IMR-90 (cell line): ENCODE data around the gene TEX264. TPM values are rescaled to one million over a fixed set of nuclear protein-coding genes. Genes with fewer than 3 reads are reported as not detected.

Experiments
- ATAC-seq: fragments of 200-7000 bp; cut with Tn5 transposase; 2 replicates; pipeline ENCODE4 v1.9.1; 2020; ENCODE audit warnings: low read depth, mild to moderate bottlenecking, moderate library complexity
- BruUV-seq: library from RNA; stranded (reverse); fragments of 400-500 nt; replicated peaks from 2 replicates; lab custom pipeline; 2021; lab: Mats Ljungman, UMichigan
- CTCF ChIA-PET: fragments of 300-600 bp; formaldehyde crosslinking; extraction: SDS; loops from one replicate; lab custom pipeline; 2021; ENCODE audit warnings: antibody characterized with exemption; lab: Yijun Ruan, JAX
- POLR2A ChIA-PET: fragments of 300-600 bp; sonication (Branson Sonifier 250); formaldehyde crosslinking; loops from one replicate; lab custom pipeline; 2022; ENCODE audit warnings: antibody characterized with exemption; ENCODE audit not compliant: unreplicated experiment; lab: Charles Lee
- DNase-seq: peaks from one replicate; pipeline ENCODE4 v3.0.0; 2013
- H2AFZ ChIP-seq: replicated peaks from 2 replicates; pipeline ENCODE3; 2013; ENCODE audit warnings: low read length, mild to moderate bottlenecking; ENCODE audit not compliant: poor library complexity
- H2AK5ac ChIP-seq: 2 replicates; pipeline ENCODE4 v1.6.1; 2013; ENCODE audit warnings: low read depth, low read length, inconsistent platforms
- H2AK9ac ChIP-seq: replicated peaks from 2 replicates; pipeline ENCODE3; 2013; ENCODE audit warnings: mild to moderate bottlenecking, low read depth, low read length, moderate library complexity; ENCODE audit not compliant: poor library complexity
- H2BK120ac ChIP-seq: 2 replicates; pipeline ENCODE4 v1.6.1; 2013; ENCODE audit warnings: low read depth, low read length, inconsistent platforms
- H2BK15ac ChIP-seq: 3 replicates; pipeline ENCODE4 v1.6.1; 2013; ENCODE audit warnings: low read depth, low read length, inconsistent platforms
- H2BK20ac ChIP-seq: 2 replicates; pipeline ENCODE4 v1.6.1; 2013; ENCODE audit warnings: low read depth, mild to moderate bottlenecking, inconsistent platforms, low read length, moderate library complexity
- H2BK5ac ChIP-seq: 2 replicates; pipeline ENCODE4 v1.6.1; 2013; ENCODE audit warnings: mild to moderate bottlenecking, low read depth, low read length, inconsistent platforms; ENCODE audit not compliant: poor library complexity, severe bottlenecking
- H3K14ac ChIP-seq: replicated peaks from 2 replicates; pipeline ENCODE4 v1.6.1; 2013; ENCODE audit warnings: low read depth, low read length, inconsistent platforms
- H3K18ac ChIP-seq: 2 replicates; pipeline ENCODE4 v1.6.1; 2013; ENCODE audit warnings: low read depth, low read length, control low read depth
- H3K23ac ChIP-seq: 2 replicates; pipeline ENCODE4 v1.6.1; 2013; ENCODE audit warnings: low read depth, low read length, inconsistent platforms
- H3K27ac ChIP-seq: 2 replicates; pipeline ENCODE4 v1.5.1; 2013; ENCODE audit warnings: mild to moderate bottlenecking, control low read depth, low read length; ENCODE audit not compliant: insufficient read depth
- H3K27me3 ChIP-seq: 2 replicates; pipeline ENCODE4 v1.6.1; 2013; ENCODE audit warnings: low read length; ENCODE audit not compliant: control insufficient read depth, insufficient read depth
- H3K36me3 ChIP-seq: 2 replicates; pipeline ENCODE4 v1.6.1; 2013; ENCODE audit warnings: low read length, mixed read lengths; ENCODE audit not compliant: control insufficient read depth, insufficient read depth
- H3K4ac ChIP-seq: 2 replicates; pipeline ENCODE4 v1.6.1; 2013; ENCODE audit warnings: low read depth, low read length, inconsistent platforms
- H3K4me1 ChIP-seq: 2 replicates; pipeline ENCODE4 v1.6.1; 2013; ENCODE audit warnings: low read length, mixed read lengths; ENCODE audit not compliant: control insufficient read depth, insufficient read depth
- H3K4me2 ChIP-seq: 2 replicates; pipeline ENCODE4 v1.6.1; 2013; ENCODE audit warnings: low read depth, mild to moderate bottlenecking, control low read depth, low read length, moderate library complexity
- H3K4me3 ChIP-seq: 2 replicates; pipeline ENCODE4 v1.5.1; 2013; ENCODE audit warnings: low read depth, mild to moderate bottlenecking, control low read depth, low read length, moderate library complexity; ENCODE audit not compliant: insufficient read depth
- H3K56ac ChIP-seq: 2 replicates; pipeline ENCODE4 v1.6.1; 2013; ENCODE audit warnings: low read length, inconsistent platforms; ENCODE audit not compliant: insufficient read depth; ENCODE audit errors: extremely low read depth
- H3K79me1 ChIP-seq, 2 experiments: 2 replicates each; pipeline ENCODE4 v1.6.1; 2013; ENCODE audit warnings: low read length in 2 of 2, inconsistent platforms in 1 of 2, low read depth in 1 of 2
- H3K9ac ChIP-seq: 2 replicates; pipeline ENCODE4 v1.6.1; 2013; ENCODE audit warnings: low read depth, low read length, control low read depth
- H3K9me1 ChIP-seq: 2 replicates; pipeline ENCODE4 v1.6.1; 2013; ENCODE audit warnings: low read length, inconsistent platforms; ENCODE audit not compliant: insufficient read depth
- H3K9me3 ChIP-seq: 2 replicates; pipeline ENCODE4 v1.6.1; 2013; ENCODE audit warnings: low read length; ENCODE audit not compliant: control insufficient read depth, insufficient read depth
- H4K20me1 ChIP-seq: 2 replicates; pipeline ENCODE4 v1.6.1; 2013; ENCODE audit warnings: low read length, inconsistent platforms; ENCODE audit not compliant: insufficient read depth
- H4K5ac ChIP-seq: 2 replicates; pipeline ENCODE4 v1.6.1; 2013; ENCODE audit warnings: mild to moderate bottlenecking, low read depth, low read length, control low read depth
- H4K8ac ChIP-seq, 2 experiments: 2 replicates each; pipeline ENCODE4 v1.6.1; 2013; ENCODE audit warnings: low read depth in 2 of 2, low read length in 2 of 2, control low read depth in 1 of 2, inconsistent platforms in 1 of 2
- H4K91ac ChIP-seq: 2 replicates; pipeline ENCODE4 v1.6.1; 2013; ENCODE audit warnings: low read depth, low read length, inconsistent platforms; ENCODE audit not compliant: insufficient read depth
- BHLHE40 ChIP-seq: fragments of 150-350 bp; IDR thresholded peaks from 2 replicates; pipeline ENCODE4 v1.6.1; 2016; ENCODE audit warnings: mild to moderate bottlenecking, low read depth, low read length
- MXI1 ChIP-seq: IDR thresholded peaks from 2 replicates; pipeline ENCODE4 v1.6.1; 2012; ENCODE audit warnings: low read depth, mild to moderate bottlenecking, low read length, moderate library complexity, borderline replicate concordance
- RAD21 ChIP-seq: IDR thresholded peaks from 2 replicates; pipeline ENCODE4 v1.6.1; 2012; ENCODE audit warnings: low read length, improper control_type of control experiment
- RFX5 ChIP-seq: IDR thresholded peaks from 2 replicates; pipeline ENCODE4 v1.8.0; 2012; ENCODE audit warnings: low read depth, mild to moderate bottlenecking, low read length, moderate library complexity
- WGBS, 2 experiments: methylation state at CpG; one replicate each; pipeline versions ENCODE4 v1.1.5 to v1.1.7; 2013; ENCODE audit warnings: missing lambda C conversion rate in 2 of 2; ENCODE audit not compliant: insufficient read length in 1 of 2; ENCODE audit errors: extremely low coverage in 2 of 2; 5-methylcytosine and 5-hydroxymethylcytosine counted together
- dilution Hi-C: fragments of 300-500 bp; cut with HindIII; formaldehyde crosslinking; loops from one replicate; pipeline ENCODE4 v1.14.3; 2018; ENCODE audit warnings: low sequenced_read_pairs; ENCODE audit not compliant: unreplicated experiment
- in situ Hi-C: fragments of 300-500 bp; cut with MboI; formaldehyde crosslinking; loops from 3 replicates; pipeline ENCODE4 v1.14.3; 2019; ENCODE audit warnings: low sequenced_read_pairs, inconsistent platforms, mixed read lengths
- intact Hi-C: fragments of 100-400 bp; cut with micrococcal nuclease; formaldehyde crosslinking; loops from 2 replicates; pipeline ENCODE4 v1.10.0; 2022
- polyA plus RNA-seq, 3 experiments: library from polyadenylated mRNA; depleted of rRNA; stranded (reverse); fragments of >200 nt; gene quantifications; 2 replicates each; pipeline ENCODE4 v1.2.3, GENCODE V29; 2012; ENCODE audit warnings: low replicate concordance in 1 of 3
- total RNA-seq: library from RNA; depleted of rRNA; stranded (reverse); fragments of >200 nt; gene quantifications from 2 replicates; pipeline ENCODE4 v1.2.3, GENCODE V29; 2012

The TEX264 gene
- total and polyA plus RNA-seq, 2 of the 4 experiments (the other 2 are of a cell fraction), result 30.3 to 45.0 TPM

- Histone ChIP-seq H2AFZ (no peak overlapping the region), H3K27ac (no peak overlapping the region), H3K9me3 (no peaks in the 10 kb centered on the region), H3K4me1 (no peaks in the 10 kb centered on the region), H2BK120ac (no peak overlapping the region), H4K91ac (no peak overlapping the region), H3K18ac (no peak overlapping the region), H3K9ac (no peak overlapping the region), H3K23ac (no peak overlapping the region), H3K9me1 (no peaks in the 10 kb centered on the region), H4K5ac (no peak overlapping the region), H3K14ac (no peak overlapping the region), H3K4ac (no peak overlapping the region), H2BK20ac (no peak overlapping the region), H2BK5ac (no peak overlapping the region), H3K36me3 (peaks cover 42% of the 10 kb centered on the region), H3K79me1 (no peaks in the 10 kb centered on the region; a peak in 1 of 4 replicates), H2BK15ac (no peak overlapping the region), H3K4me2 (no peak overlapping the region), H3K27me3 (no peaks in the 10 kb centered on the region), H3K56ac (no peak overlapping the region), H2AK9ac (no peak overlapping the region), H3K4me3 (no peak overlapping the region), H2AK5ac (no peak overlapping the region), H4K20me1 (no peaks in the 10 kb centered on the region), H4K8ac (no peak overlapping the region)
- no TSS peak for BruUV-seq
- intact Hi-C loops (no loop called here), dilution Hi-C loops (no loop called here), in situ Hi-C loops (loop anchor here (10.0 kb wide), 1 partner anchor 133 kb away; the partner anchor contains the start of gene DCAF1)
- ChIA-PET CTCF (interaction anchor here (0.6 to 0.7 kb wide), 2 partner anchors 125 to 138 kb away, joined by 3 to 4 read pairs; no protein-coding TSS in a partner anchor), POLR2A (no interaction called here)
- DNase-seq (no peak), ATAC-seq (no peak; the same call in 1 of the 2 replicates)
- 98% methylated on average over 11 of the region's 14 CpGs; no CpG with 5 or more reads in 1 of the 2 experiments for WGBS, 2 experiments
- TF ChIP-seq RFX5 (no peak), MXI1 (no peak), RAD21 (no peak), BHLHE40 (no peak)
Measured at GRCh38 chr3:51637144-51637940, 33.7 kb upstream of the TEX264 start.
